PC-3 (cell line): ENCODE measurements around the gene EMC9.

ENCODE experiments used
- EZH2phosphoT487 ChIP-seq: fragments of 300-600 bp; sonication (generic); IDR thresholded peaks from 2 replicates; pipeline ENCODE4 v1.6.1; 2018; ENCODE audit warnings: mild to moderate bottlenecking, antibody characterized with exemption, low read length, borderline replicate concordance
- TF ChIP-seq, protein P1 (sequence below): fragments of 300-600 bp; sonication (generic); conservative IDR thresholded peaks from 2 replicates; pipeline ENCODE4 v1.5.1; 2017; ENCODE audit warnings: antibody characterized with exemption, low read depth, mild to moderate bottlenecking, low read length

GRCh38 chr14:24106672-24107271 is 34.6 kb downstream of the EMC9 start:
- no peak for TF ChIP-seq EZH2phosphoT487
- TF ChIP-seq, protein P1, sequence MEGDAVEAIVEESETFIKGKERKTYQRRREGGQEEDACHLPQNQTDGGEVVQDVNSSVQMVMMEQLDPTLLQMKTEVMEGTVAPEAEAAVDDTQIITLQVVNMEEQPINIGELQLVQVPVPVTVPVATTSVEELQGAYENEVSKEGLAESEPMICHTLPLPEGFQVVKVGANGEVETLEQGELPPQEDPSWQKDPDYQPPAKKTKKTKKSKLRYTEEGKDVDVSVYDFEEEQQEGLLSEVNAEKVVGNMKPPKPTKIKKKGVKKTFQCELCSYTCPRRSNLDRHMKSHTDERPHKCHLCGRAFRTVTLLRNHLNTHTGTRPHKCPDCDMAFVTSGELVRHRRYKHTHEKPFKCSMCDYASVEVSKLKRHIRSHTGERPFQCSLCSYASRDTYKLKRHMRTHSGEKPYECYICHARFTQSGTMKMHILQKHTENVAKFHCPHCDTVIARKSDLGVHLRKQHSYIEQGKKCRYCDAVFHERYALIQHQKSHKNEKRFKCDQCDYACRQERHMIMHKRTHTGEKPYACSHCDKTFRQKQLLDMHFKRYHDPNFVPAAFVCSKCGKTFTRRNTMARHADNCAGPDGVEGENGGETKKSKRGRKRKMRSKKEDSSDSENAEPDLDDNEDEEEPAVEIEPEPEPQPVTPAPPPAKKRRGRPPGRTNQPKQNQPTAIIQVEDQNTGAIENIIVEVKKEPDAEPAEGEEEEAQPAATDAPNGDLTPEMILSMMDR: no peak
